IMR-90 (cell line): ENCODE results near the gene LHPP.

Source experiments
- BHLHE40 ChIP-seq: fragments of 150-350 bp; IDR thresholded peaks from 2 replicates; pipeline ENCODE4 v1.6.1; 2016; ENCODE audit warnings: mild to moderate bottlenecking, low read depth, low read length
- CTCF ChIP-seq: conservative IDR thresholded peaks from 2 replicates; pipeline ENCODE4 v1.5.1; 2012; ENCODE audit warnings: mild to moderate bottlenecking, low read depth, low read length, improper control_type of control experiment
- ELK1 ChIP-seq: fragments of 150-350 bp; IDR thresholded peaks from 2 replicates; pipeline ENCODE4 v1.6.1; 2016; ENCODE audit warnings: low read depth, mild to moderate bottlenecking, low read length, moderate library complexity, borderline replicate concordance
- FOS ChIP-seq: fragments of 150-350 bp; IDR thresholded peaks from 2 replicates; pipeline ENCODE4 v1.6.1; 2016; ENCODE audit warnings: low read depth, low read length
- MAFK ChIP-seq: IDR thresholded peaks from 2 replicates; pipeline ENCODE4 v1.6.1; 2012; ENCODE audit warnings: low read depth, low read length, improper control_type of control experiment
- POLR2A ChIP-seq: IDR thresholded peaks from 2 replicates; pipeline ENCODE4 v1.6.1; 2012; ENCODE audit warnings: mild to moderate bottlenecking, low read depth, low read length
- RAD21 ChIP-seq: IDR thresholded peaks from 2 replicates; pipeline ENCODE4 v1.6.1; 2012; ENCODE audit warnings: low read length, improper control_type of control experiment
- RCOR1 ChIP-seq: IDR thresholded peaks from 2 replicates; pipeline ENCODE4 v1.6.1; 2012; ENCODE audit warnings: mild to moderate bottlenecking, low read length, improper control_type of control experiment; ENCODE audit not compliant: insufficient replicate concordance
- SMC3 ChIP-seq: fragments of 150-350 bp; IDR thresholded peaks from 2 replicates; pipeline ENCODE4 v1.6.1; 2016; ENCODE audit warnings: low read depth, mild to moderate bottlenecking, antibody characterized with exemption, low read length, moderate library complexity
- TF ChIP-seq, protein P1 (sequence below): fragments of 150-350 bp; IDR thresholded peaks from 2 replicates; pipeline ENCODE4 v1.6.1; 2017; ENCODE audit warnings: mild to moderate bottlenecking, antibody characterized with exemption, low read length, low read depth

DNA sequence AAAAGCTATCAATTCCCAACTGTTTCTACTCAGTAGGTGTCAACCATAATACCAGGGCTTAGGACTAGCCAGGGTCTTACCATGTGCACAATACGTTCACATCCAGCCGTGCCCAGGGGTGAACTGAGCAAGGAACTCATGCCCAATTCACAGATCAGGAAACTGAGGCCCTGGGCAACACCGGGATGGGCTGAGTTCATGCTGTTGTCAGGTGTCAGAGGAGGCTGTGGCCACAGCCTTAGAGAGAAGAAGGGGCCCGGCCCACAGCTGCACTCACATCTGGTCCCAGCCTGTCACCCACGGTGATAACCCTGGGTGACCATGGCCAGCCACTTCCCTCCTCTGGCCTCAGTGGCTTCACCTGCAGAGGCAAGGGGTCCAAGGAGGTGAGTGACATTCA, 190.6 kb downstream of the LHPP start:
- no peak for TF ChIP-seq CTCF
- TF ChIP-seq SMC3 = no peak
- TF ChIP-seq POLR2A = no peak
- TF ChIP-seq, protein P1, sequence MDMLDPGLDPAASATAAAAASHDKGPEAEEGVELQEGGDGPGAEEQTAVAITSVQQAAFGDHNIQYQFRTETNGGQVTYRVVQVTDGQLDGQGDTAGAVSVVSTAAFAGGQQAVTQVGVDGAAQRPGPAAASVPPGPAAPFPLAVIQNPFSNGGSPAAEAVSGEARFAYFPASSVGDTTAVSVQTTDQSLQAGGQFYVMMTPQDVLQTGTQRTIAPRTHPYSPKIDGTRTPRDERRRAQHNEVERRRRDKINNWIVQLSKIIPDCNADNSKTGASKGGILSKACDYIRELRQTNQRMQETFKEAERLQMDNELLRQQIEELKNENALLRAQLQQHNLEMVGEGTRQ = no peak
- TF ChIP-seq RCOR1 = no peak
- TF ChIP-seq RAD21 = no peak
- TF ChIP-seq BHLHE40 = no peak
- no peak for TF ChIP-seq MAFK
- no peak for TF ChIP-seq ELK1
- no peak for TF ChIP-seq FOS
